Measurements from ENCODE around the gene ZNF488. TPM values are rescaled to one million over a fixed set of nuclear protein-coding genes. Genes with fewer than 3 reads are reported as not detected.
"Not testable (repeated sequence)": the region's sequence is repeated elsewhere in the genome, so short reads cannot be mapped to it uniquely, and the experiment has no call there.

ZNF488 gene
- total RNA-seq, 1 donor: not detected

- peaks cover 3% of the 10 kb centered on the region for H3K4me1 ChIP-seq (ENCODE audit: insufficient read depth, low read length)
- H3K4me3 ChIP-seq (ENCODE audit: low read length): no peak overlapping the region
- no peaks in the 10 kb centered on the region for H3K27me3 ChIP-seq (ENCODE audit: insufficient read depth, low read length)
- H3K9me3 ChIP-seq (ENCODE audit: low read depth, low read length): no peaks in the 10 kb centered on the region
These were observed 19.6 kb upstream of the ZNF488 start for GRCh38 chr10:47403446-47404318.

GRCh38 chr10:47402641-47403301, 18.7 kb upstream of the ZNF488 start:
- Histone ChIP-seq H3K4me3 (ENCODE audit: low read length) (no peak overlapping the region), H3K4me1 (ENCODE audit: insufficient read depth, low read length) (no peaks in the 10 kb centered on the region), H3K27me3 (ENCODE audit: insufficient read depth, low read length) (no peaks in the 10 kb centered on the region), H3K9me3 (ENCODE audit: low read depth, low read length) (no peaks in the 10 kb centered on the region)

DNA sequence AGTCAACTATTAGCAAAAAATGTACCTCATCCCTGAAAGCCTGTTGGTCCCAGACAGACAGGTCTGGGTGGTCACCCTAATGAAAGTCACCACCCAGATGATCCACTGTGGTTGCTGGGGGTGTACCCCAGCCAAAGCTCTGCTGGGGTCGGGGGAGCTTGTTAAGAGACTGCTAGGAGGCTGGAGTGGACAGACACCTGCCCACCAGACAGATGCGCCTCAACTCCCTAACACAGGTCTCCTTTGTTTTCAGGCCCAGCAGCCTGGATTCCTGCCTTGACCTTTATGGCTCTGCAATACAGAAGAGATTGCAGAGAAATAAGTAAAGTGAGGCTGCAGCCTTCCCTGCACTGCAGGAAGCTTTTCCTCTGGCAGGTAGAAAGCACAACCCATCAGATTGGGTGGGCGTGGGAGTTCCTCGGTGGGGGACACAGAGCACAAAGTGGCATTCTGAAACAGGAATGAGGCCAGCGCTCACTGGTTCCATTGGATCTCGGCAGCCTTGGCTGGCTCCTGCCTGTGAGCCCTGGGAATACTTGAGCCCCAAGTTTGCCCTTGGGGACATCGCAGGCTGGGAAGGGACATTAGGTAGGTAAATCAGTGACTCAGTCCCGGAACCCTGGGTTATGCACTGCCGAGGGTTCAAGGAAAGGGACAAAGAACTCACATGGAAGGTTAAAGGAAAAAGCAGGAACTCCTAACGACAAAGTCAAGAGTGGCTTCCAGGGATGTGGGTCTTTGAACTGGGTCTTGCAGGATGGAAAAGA, 18.0 kb upstream of the ZNF488 start:
- Histone ChIP-seq H3K4me1 (ENCODE audit: insufficient read depth, low read length) (no peaks in the 10 kb centered on the region), H3K27me3 (ENCODE audit: insufficient read depth, low read length) (no peaks in the 10 kb centered on the region), H3K4me3 (ENCODE audit: low read length) (no peak overlapping the region)

DNA sequence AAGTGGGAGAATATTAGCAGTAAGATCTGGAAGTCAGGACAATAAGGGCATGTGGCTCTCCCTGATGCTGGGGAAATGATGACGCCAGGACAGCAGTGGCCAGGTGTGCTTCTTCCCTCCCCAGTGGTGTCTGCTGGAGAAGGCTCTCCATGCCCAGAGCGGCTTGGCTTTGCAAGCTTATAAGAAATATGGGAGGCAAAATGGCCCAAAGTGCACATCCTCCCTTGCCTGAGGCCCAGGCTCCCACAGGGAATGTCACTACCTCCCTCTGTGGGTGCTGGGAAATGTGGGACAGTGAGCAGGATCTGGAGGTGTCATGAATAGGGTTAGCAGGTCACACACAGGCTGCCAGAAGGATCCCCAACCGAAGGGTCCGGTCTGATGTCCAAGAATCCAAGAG, 17.1 kb upstream of the ZNF488 start:
- Histone ChIP-seq H3K4me1 (ENCODE audit: insufficient read depth, low read length) (no peaks in the 10 kb centered on the region), H3K9me3 (ENCODE audit: low read depth, low read length) (no peaks in the 10 kb centered on the region), H3K27me3 (ENCODE audit: insufficient read depth, low read length) (peaks cover under 1% of the 10 kb centered on the region), H3K4me3 (ENCODE audit: low read length) (no peak overlapping the region)

More for the DNA sequence above, 18.0 kb upstream of the ZNF488 start:
- H3K9me3 ChIP-seq (ENCODE audit: low read depth, low read length): no peaks in the 10 kb centered on the region

- Histone ChIP-seq H3K4me1 (ENCODE audit: insufficient read depth, low read length) (no peaks in the 10 kb centered on the region), H3K27me3 (ENCODE audit: insufficient read depth, low read length) (peaks cover 3% of the 10 kb centered on the region), H3K9me3 (ENCODE audit: low read depth, low read length) (no peaks in the 10 kb centered on the region), H3K4me3 (ENCODE audit: low read length) (no peak overlapping the region)
These were observed 16.7 kb upstream of the ZNF488 start for GRCh38 chr10:47400786-47401185.

- Histone ChIP-seq H3K27me3 (ENCODE audit: insufficient read depth, low read length) (peaks cover 7% of the 10 kb centered on the region), H3K4me1 (ENCODE audit: insufficient read depth, low read length) (no peaks in the 10 kb centered on the region), H3K4me3 (ENCODE audit: low read length) (no peak overlapping the region), H3K9me3 (ENCODE audit: low read depth, low read length) (no peaks in the 10 kb centered on the region)
These were observed 16.2 kb upstream of the ZNF488 start for GRCh38 chr10:47400251-47400650.

DNA sequence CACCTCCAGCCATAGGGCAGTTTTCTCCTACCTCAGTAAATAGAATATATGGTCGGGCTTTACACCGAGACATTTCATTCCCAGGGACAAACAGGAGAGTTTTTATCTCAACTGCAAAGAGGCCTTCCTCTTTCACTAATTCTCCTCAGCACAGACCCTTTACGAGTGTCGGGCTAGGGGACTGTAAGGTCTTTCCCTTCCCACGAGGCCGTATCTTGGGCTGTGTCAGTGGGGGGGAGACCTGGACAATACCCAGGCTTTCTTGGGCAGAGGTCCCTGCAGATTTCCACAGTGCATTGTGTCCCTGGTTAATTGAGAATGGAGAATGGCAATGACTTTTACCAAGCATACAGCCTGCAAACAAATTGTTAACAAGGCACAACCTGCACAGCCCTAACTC, 13.2 kb upstream of the ZNF488 start:
- no peak overlapping the region for H3K4me3 ChIP-seq (ENCODE audit: low read length)
- peaks cover 13% of the 10 kb centered on the region for H3K27me3 ChIP-seq (ENCODE audit: insufficient read depth, low read length)
- H3K4me1 ChIP-seq (ENCODE audit: insufficient read depth, low read length): no peaks in the 10 kb centered on the region
- H3K9me3 ChIP-seq (ENCODE audit: low read depth, low read length): no peaks in the 10 kb centered on the region

GRCh38 chr10:47396311-47396717, 12.2 kb upstream of the ZNF488 start:
- H3K9me3 ChIP-seq (ENCODE audit: low read depth, low read length): no peaks in the 10 kb centered on the region
- no peaks in the 10 kb centered on the region for H3K4me1 ChIP-seq (ENCODE audit: insufficient read depth, low read length)
- no peak overlapping the region for H3K4me3 ChIP-seq (ENCODE audit: low read length)
- peaks cover 13% of the 10 kb centered on the region for H3K27me3 ChIP-seq (ENCODE audit: insufficient read depth, low read length)

GRCh38 chr10:47389619-47390018, 5.5 kb upstream of the ZNF488 start:
- Histone ChIP-seq H3K27me3 (ENCODE audit: insufficient read depth, low read length) (peaks cover 3% of the 10 kb centered on the region), H3K4me1 (ENCODE audit: insufficient read depth, low read length) (peaks cover 3% of the 10 kb centered on the region), H3K9me3 (ENCODE audit: low read depth, low read length) (no peaks in the 10 kb centered on the region), H3K4me3 (ENCODE audit: low read length) (no peak overlapping the region)

DNA sequence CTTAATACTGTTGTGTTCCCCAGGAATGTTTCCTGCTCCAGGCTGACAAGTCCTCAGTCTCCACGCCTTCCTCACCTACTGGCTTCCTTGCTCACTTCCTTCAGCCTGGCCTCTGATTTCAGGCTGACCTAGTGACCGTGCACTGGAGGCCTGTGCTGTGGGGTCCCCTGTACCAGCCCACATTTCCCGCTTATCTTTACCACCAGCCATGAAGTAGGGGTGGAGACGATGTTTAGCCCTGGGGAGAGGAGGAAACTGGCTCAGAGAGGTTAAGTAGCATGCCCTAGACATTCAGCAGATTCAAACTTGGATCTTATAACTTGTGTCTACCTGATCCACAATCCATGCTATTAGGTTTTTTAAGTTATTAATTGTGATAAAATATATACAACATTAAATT, 4.8 kb upstream of the ZNF488 start:
- H3K4me1 ChIP-seq (ENCODE audit: insufficient read depth, low read length): peaks cover 8% of the 10 kb centered on the region
- no peaks in the 10 kb centered on the region for H3K9me3 ChIP-seq (ENCODE audit: low read depth, low read length)

DNA sequence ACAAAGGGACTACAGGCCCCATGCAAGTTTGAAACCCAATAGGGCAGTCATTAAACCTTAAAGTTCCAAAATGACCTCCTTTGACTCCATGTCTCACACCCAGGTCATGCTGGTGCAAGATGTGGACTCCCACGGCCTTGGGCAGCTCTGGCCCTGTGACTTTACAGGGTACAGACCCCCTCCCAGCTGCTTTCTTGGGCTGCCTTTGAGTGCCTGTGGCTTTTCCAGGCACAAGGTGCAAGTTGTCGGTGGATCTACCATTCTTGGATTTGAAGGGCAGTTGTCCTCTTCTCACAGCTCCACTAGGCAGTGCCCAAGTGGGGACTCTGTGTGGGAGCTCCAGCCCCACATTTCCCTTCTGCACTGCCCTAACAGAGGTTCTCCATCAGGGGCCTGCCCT, 2.0 kb upstream of the ZNF488 start:
- H3K9me3 ChIP-seq (ENCODE audit: low read depth, low read length); H3K4me3 ChIP-seq (ENCODE audit: low read length); H3K27me3 ChIP-seq (ENCODE audit: insufficient read depth, low read length): not testable (repeated sequence)
- H3K4me1 ChIP-seq (ENCODE audit: insufficient read depth, low read length): peaks cover 11% of the 10 kb centered on the region

More for the DNA sequence above, 4.8 kb upstream of the ZNF488 start:
- Histone ChIP-seq H3K4me3 (ENCODE audit: low read length) (no peak overlapping the region), H3K27me3 (ENCODE audit: insufficient read depth, low read length) (peaks cover 3% of the 10 kb centered on the region)

DNA sequence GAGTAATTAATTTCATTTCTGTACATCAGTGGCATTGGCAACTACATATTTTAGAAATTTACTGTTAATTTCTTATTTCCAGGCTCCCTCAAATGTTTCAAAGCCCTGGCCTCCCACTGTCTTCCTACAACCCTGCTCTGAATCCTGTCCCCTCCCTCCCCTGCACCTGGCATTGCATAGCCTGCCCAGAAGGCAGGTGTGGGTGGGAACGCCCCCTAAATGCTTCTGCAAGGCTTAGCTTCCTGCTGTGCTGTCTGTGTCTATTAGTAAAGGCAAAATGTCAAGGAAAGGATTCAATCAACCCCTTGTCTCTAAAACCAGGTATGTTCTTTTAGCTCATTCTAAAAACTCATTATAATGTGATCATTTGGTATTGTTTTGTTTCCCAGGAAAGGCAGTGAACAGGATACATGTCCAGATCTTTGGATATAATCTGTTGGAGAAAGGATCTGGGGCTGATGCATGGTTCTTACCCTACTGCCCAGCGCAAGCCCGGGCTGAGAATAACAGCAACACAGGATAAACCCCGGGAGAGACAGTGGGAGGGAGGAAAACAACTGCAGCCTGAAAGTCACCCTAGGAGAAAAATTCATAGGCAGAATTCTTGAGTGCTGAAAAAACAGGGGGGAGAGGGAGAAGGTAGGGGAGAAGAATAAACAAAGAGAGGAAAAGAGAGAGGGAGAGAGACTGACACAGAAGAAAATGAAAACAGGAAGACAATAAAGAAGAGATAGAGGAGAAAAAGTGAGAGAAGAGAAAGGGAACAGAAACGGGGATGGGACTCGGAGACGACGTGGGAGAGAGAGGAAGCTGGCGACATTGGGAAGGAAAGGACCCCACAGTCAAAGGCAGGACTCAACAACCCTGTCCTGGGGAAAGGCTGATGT, 589 bp downstream of the ZNF488 start:
- H3K27me3 ChIP-seq (ENCODE audit: insufficient read depth, low read length): peaks cover 7% of the 10 kb centered on the region
- peaks cover 11% of the 10 kb centered on the region for H3K4me1 ChIP-seq (ENCODE audit: insufficient read depth, low read length)
- H3K4me3 ChIP-seq (ENCODE audit: low read length): peak overlapping the region; percentile 59

DNA sequence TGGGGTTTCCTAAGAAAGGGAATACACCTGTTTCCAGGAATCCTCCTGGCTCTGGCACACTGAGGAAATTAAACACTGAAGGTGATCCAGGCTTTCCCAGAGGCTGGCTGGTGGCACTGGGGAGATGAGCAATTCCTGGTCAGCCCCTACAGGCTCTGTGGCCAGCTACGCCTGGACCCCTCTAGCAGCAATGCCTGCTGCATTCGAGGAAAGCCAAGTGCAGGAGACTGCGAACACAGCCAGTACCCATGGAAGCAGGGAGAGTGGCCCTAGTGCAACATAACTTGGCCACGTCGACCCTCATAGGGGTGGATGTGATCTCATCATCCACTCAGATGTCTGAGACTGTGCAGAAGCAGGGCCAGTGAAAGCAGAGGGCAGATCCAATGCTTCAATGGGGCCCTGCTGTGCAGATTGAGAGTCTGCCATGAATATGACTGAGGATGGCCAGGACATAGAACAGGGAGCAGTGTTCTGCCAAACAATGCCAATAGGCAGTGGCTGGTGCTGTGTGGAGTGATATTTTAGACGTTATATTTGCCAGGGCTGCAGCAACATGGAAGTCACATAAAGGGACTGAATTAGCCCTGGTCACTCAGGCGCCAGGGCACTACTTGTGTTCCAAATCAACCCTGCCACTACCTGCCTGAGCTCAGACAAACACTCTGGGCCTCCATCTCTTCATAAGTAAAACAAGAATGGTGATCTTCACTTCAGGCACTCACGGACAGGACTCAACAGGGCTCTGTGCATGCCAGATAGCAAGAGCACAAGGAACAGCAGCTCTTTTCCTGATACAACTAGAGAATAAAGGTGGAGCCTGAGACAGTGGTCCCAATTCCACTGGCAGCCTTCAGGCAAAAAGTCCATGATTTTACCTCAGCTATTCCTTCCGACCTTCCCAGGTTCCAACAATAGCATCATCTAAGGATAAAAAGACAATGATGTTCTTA, 2.4 kb downstream of the ZNF488 start:
- Histone ChIP-seq H3K4me3 (ENCODE audit: low read length) (no peak overlapping the region), H3K9me3 (ENCODE audit: low read depth, low read length) (no peaks in the 10 kb centered on the region), H3K27me3 (ENCODE audit: insufficient read depth, low read length) (peaks cover 10% of the 10 kb centered on the region), H3K4me1 (ENCODE audit: insufficient read depth, low read length) (peaks cover 11% of the 10 kb centered on the region)

More for the DNA sequence above, 589 bp downstream of the ZNF488 start:
- no peaks in the 10 kb centered on the region for H3K9me3 ChIP-seq (ENCODE audit: low read depth, low read length)

DNA sequence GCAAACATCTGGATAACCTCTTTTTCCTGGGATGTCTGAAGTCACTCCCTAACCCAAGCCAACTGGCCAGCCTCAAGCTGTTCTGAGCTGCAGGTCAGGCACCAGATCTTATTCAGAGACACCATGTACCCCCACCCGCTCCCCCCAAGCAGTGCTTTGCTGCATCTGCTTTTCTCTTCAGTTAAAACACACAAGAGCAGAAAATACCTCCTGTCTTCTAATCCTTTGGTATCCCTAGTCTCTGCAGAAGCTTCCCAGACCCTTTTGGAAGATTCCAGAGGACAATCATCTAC, 3.0 kb downstream of the ZNF488 start:
- Histone ChIP-seq H3K27me3 (ENCODE audit: insufficient read depth, low read length) (peaks cover 10% of the 10 kb centered on the region), H3K9me3 (ENCODE audit: low read depth, low read length) (no peaks in the 10 kb centered on the region), H3K4me1 (ENCODE audit: insufficient read depth, low read length) (peaks cover 11% of the 10 kb centered on the region), H3K4me3 (ENCODE audit: low read length) (no peak overlapping the region)
